Stimulated activated naive CD8-positive, alpha-beta T cell treated with anti-CD3 and anti-CD28 coated beads, Interleukin-15, amount 100 ng/mL, for 72 hours (primary cell): ENCODE results near the gene C1orf159.
"Not testable (repeated sequence)": the region's sequence is repeated elsewhere in the genome, so short reads cannot be mapped to it uniquely, and the experiment has no call there.

Experiments
- ATAC-seq: fragments of 150-1000 bp; cut with Tn5 transposase; 2 replicates; pipeline ENCODE4 v1.10.0; 2021; ENCODE audit warnings: mild to moderate bottlenecking, moderate library complexity
- DNase-seq, 2 donors: peaks; one replicate each; pipeline ENCODE4 v3.0.0; 2021 to 2022
- H3K27ac Mint-ChIP-seq, 2 donors: one replicate each; pipeline ENCODE4 v1.8.0; 2022; ENCODE audit warnings: mild to moderate bottlenecking in 2 of 2, mixed read lengths in 2 of 2, moderate library complexity in 2 of 2
- H3K27me3 Mint-ChIP-seq: one replicate; pipeline ENCODE4 v1.8.0; 2022; ENCODE audit warnings: mixed read lengths
- H3K4me1 Mint-ChIP-seq: one replicate; pipeline ENCODE4 v1.8.0; 2022; ENCODE audit warnings: mild to moderate bottlenecking, mixed read lengths
- H3K4me3 Mint-ChIP-seq, 2 donors: one replicate each; pipeline ENCODE4 v1.8.0; 2022; ENCODE audit warnings: mild to moderate bottlenecking in 2 of 2, mixed read lengths in 2 of 2, moderate library complexity in 1 of 2
- H3K9me3 Mint-ChIP-seq, 2 donors: one replicate each; pipeline ENCODE4 v1.8.0; 2022; ENCODE audit warnings: mixed read lengths in 2 of 2

The C1orf159 gene

DNA sequence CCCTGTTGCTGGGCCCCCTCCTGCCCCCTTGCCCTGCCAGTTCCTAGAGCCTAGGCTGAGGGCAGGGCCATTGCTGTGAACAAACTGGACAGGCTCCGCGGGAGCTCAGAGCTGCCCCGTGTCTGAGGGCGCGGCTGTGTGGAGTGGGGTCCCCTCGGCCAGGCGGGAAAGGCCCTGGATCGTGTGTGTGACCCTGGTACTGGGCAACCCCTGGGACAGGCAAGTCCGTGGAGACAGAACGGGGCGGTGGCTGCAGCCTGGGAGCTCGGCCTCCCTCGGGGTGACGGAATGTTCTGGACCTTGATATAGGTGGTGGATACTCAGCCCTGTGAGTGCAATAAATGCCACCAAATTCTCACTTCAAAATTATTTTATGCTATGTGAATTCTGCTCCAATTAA lies 27.7 kb upstream of the C1orf159 start:
- ATAC-seq: peak; percentile 2
- peak overlapping the region; percentile 98 to 99 for H3K27ac Mint-ChIP-seq
- H3K9me3 Mint-ChIP-seq: no peaks in the 10 kb centered on the region
- peak overlapping the region; percentile 80 to 86 for H3K4me3 Mint-ChIP-seq
- peaks cover 60% of the 10 kb centered on the region for H3K4me1 Mint-ChIP-seq
- no peaks in the 10 kb centered on the region for H3K27me3 Mint-ChIP-seq
- peak in 1 of 2 donors; percentile 29 for DNase-seq

DNA sequence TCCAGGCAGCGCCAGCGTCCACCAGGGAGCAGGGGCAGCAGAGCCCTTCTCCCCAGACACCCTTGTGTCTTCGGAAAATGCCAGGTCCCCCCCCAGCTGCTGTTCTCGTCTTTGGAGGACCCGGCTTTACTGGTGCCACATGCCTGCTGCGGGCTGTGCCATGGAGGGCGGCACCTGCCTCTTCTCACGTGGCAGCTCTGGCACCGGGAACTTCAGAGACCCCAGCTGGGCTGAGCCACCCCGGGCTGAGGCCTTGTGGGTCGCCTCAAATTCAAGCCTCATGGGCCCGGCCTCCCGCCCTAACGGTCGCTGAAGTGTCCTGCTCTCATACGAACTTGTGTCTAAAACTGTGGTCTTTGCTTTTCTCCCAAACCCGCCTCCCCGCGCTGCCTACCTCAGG lies 27.0 kb upstream of the C1orf159 start:
- peaks cover 63% of the 10 kb centered on the region for H3K4me1 Mint-ChIP-seq
- DNase-seq (no peak), ATAC-seq (no peak)
- no peaks in the 10 kb centered on the region for H3K27me3 Mint-ChIP-seq
- no peaks in the 10 kb centered on the region for H3K9me3 Mint-ChIP-seq
- H3K4me3 Mint-ChIP-seq: peak overlapping the region; percentile 80 to 86
- H3K27ac Mint-ChIP-seq: peak overlapping the region; percentile 59 to 98

DNA sequence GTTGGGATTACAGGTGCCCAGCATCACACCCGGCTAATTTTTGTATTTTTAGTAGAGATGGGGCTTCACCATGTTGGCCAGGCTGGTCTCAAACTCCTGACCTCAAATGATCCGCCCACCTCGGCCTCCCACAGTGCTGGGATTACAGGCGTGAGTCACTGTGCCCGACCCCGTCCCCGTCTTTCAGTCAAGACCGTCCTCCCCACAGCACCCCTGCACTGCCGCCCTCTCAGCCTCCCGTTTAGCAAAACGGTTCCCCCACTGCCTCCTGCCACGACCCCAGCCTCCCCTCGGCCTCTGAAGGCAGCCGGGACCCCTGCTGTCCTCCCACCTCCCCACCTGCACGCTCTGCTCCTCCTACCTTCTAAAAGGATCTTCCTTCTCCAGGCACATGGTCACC lies 26.5 kb upstream of the C1orf159 start:
- not testable (repeated sequence) for H3K27me3 Mint-ChIP-seq, H3K9me3 Mint-ChIP-seq, ATAC-seq
- H3K27ac Mint-ChIP-seq: peak overlapping the region; percentile 50 to 66
- peaks cover 68% of the 10 kb centered on the region for H3K4me1 Mint-ChIP-seq
- peak overlapping the region; percentile 80 to 86 for H3K4me3 Mint-ChIP-seq
- DNase-seq: peak in 1 of 2 donors; percentile 56

DNA sequence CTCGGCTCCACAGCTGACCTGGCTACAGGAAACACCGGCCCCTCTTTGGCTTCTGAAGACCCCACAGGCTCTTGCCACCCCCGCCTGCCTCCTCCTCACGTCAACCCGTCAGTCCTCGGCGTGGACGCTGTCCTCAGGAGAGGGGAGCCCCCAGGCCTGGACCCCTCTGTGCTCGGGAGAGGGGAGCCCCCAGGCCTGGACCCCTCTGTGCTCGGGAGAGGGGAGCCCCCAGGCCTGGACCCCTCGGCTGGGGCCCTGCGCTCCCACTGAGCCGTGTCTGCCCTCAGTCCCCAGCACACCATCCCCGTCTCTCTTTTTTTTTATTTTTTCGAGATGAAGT lies 26.0 kb upstream of the C1orf159 start:
- ATAC-seq (no peak), DNase-seq (no peak)
- no peaks in the 10 kb centered on the region for H3K9me3 Mint-ChIP-seq
- H3K27ac Mint-ChIP-seq: peak overlapping the region; percentile 50 to 66
- H3K4me3 Mint-ChIP-seq: peak overlapping the region; percentile 80 to 86
- no peaks in the 10 kb centered on the region for H3K27me3 Mint-ChIP-seq
- peaks cover 70% of the 10 kb centered on the region for H3K4me1 Mint-ChIP-seq

DNA sequence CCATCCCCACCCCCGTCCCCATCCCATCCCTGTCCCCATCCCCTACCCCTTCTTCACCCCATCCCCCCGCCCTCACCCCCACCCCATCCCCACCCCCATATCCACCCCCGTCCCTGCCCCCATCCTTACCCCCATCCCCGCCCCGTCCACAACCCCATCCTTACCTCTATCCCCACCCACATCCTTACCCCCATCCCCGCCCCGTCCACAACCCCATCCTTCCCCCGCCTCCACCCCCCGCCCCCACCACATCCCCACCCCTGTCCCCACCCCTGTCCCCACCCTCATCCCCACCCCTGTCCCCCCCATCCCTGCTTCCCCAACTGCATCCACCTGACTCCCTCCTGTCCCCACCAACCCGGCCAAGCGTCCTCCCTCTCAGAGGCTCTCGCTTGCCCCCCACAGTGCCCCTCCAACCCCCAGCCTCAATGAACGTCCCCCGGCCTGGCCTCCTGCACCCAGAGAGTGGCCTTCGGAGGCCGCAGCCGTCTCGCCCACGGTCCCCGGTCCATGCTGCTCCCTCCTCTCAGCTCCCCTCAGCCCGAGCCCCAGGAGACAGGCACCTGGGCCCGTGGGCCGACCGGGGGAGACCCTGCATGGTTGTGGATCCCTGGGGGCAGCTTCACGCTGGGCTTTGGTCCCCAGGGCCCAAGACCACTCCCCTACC lies 25.5 kb upstream of the C1orf159 start:
- ATAC-seq: no peak
- no peak for DNase-seq
- no peaks in the 10 kb centered on the region for H3K27me3 Mint-ChIP-seq

DNA sequence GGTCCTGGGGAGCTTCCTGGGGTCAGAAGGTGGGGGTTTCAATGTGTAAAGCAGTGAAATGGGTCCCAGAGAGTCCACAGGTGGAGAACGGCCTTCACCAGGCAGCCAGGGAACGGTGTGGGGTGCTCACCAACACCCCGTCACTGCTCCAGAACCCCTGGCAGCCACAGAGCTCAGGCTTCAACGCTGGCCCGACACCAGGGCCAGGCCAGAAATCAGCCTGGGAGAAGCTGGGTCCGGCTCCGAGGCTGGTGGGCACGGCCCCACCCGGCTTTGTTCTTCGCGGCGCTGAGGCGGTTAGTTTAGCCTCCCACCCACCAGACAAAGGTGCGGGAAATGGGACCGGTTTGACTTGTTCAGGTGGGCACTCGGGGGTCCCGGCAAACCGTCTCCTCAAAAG lies 24.8 kb upstream of the C1orf159 start:
- no peak for DNase-seq
- ATAC-seq: no peak
- H3K27me3 Mint-ChIP-seq: no peaks in the 10 kb centered on the region
- H3K4me3 Mint-ChIP-seq: no peak overlapping the region
- H3K4me1 Mint-ChIP-seq: peaks cover 71% of the 10 kb centered on the region
- H3K27ac Mint-ChIP-seq: no peak overlapping the region
- H3K9me3 Mint-ChIP-seq: no peaks in the 10 kb centered on the region

More for the DNA sequence above, 25.5 kb upstream of the C1orf159 start:
- peaks cover 71% of the 10 kb centered on the region for H3K4me1 Mint-ChIP-seq
- H3K27ac Mint-ChIP-seq: no peak overlapping the region
- H3K4me3 Mint-ChIP-seq: peak overlapping the region; percentile 37 to 80
- no peaks in the 10 kb centered on the region for H3K9me3 Mint-ChIP-seq

DNA sequence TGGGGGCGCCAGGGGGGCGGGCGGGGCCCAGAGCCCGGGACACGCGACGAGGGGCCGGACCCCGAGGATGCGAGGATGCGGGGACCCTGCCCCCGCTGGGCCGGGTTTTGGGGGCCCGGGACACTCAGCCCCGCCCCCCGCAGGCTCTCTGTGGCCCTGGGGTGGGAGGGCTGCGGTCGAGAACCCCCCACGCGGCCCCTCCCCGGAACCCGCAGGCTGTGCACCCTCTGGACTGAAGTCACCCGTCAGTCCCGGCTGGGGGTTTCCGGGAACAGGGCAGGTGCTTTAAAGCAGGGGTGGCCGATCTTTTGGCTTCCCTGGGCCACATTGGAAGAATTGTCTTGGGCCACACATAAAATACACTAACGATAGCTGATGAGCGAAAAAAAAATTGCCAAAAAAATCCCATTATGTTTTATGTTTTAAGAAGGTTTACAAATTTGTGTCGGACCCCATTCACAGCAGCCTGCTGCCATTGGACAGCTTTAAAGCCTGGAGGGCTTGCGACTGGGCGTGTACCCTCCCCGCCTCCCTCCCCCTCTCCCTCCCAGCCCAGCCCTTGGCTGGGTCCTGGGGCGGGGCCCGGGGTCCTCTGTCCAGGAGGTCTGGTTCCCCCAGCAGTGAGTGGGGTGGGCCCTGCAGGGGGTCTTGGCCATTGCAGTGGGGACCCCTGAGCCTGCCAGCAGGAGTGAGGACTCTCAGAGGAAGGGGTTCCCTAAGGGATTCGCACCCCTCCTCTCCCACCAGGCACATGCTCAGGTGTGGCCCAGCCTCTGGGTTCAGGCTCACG lies 21.6 kb upstream of the C1orf159 start:
- Mint-ChIP-seq H3K4me3 (peak overlapping the region; percentile 80 to 85), H3K4me1 (peaks cover 45% of the 10 kb centered on the region), H3K27me3 (no peaks in the 10 kb centered on the region), H3K9me3 (no peaks in the 10 kb centered on the region), H3K27ac (peak overlapping the region; percentile 95 to 96)
- ATAC-seq: peak; percentile 86
- DNase-seq: peak; percentile 66 to 87

DNA sequence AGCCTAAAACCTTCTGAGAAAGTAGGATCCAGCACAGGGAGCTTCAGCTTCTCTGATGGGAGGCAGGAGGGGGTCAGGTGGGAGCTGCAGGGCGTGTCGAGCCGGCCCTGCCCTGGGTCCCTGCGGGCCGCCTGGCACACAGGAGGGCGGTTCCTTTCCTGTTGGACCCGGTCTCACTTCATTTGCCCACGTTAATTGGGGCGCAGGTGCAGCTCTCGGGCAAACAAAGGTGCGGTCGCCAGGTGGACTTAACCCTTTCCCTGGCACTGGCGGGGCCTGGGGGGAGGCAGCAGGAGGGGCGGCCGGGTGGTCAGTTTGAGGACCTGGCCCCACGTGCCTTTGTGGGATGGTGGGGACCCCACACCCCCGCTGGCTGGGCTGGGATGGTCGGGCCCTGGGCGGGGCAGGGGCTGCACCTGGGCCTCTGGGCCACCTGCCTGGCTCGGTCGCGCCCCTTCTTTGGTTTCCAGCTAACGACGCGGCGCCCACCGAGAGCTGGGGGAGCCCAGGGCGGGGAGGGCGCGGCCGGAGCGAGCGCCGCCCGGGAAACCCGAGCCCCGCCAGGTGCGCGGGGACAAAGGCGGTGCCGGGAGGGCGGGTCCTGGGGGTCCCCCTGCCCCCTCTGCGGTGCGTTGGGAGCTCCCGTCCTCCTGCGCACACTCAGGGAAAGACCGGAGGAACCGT lies 20.8 kb upstream of the C1orf159 start:
- Mint-ChIP-seq H3K27me3 (no peaks in the 10 kb centered on the region), H3K4me3 (peak overlapping the region; percentile 51 to 53), H3K27ac (no peak overlapping the region), H3K4me1 (peaks cover 38% of the 10 kb centered on the region), H3K9me3 (no peaks in the 10 kb centered on the region)
- ATAC-seq (peak; percentile 50), DNase-seq (peak in 1 of 2 donors; percentile 48)

DNA sequence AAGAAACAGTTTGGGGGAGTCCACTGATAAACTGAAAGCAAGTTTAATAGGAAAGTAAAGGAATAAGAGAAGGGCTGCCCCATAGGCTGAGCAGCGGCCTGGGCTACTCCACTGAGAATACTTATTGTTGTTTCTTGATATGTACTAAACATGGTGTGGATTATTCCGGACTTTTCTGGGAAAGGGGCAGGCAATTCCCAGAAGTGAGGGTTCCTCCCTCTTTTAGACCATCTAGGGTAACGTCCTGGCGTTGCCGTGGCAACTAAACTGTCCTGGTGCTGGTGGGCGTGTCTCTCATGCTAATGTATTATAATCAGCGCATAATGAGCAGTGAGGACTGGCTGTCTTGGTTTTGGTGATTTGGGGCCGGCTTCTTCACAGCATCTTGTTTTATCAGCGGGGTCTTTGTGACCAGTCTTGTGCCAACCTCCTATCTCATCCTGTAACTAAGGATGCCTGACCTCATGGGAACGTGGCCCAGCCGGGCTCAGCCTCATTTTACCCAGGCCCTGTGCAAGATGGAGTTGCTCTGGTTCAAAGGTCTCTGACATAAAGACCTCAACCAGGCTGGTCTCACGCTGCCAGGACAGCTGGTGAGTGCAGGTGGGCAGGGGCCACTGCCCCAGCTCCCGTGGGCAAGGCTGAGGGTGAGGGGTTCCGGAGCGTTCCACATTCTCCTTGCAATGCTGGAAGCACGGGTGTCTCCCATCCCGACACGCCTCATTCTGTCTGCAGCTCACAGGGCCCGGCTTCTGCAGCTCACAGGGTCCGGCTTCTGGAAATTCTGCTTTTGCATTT lies 19.6 kb upstream of the C1orf159 start:
- Mint-ChIP-seq H3K4me1 (peaks cover 33% of the 10 kb centered on the region), H3K4me3 (no peak overlapping the region), H3K27ac (peak overlapping the region in 1 of 2 donors; percentile 71), H3K9me3 (no peaks in the 10 kb centered on the region), H3K27me3 (no peaks in the 10 kb centered on the region)
- ATAC-seq (no peak), DNase-seq (no peak)

DNA sequence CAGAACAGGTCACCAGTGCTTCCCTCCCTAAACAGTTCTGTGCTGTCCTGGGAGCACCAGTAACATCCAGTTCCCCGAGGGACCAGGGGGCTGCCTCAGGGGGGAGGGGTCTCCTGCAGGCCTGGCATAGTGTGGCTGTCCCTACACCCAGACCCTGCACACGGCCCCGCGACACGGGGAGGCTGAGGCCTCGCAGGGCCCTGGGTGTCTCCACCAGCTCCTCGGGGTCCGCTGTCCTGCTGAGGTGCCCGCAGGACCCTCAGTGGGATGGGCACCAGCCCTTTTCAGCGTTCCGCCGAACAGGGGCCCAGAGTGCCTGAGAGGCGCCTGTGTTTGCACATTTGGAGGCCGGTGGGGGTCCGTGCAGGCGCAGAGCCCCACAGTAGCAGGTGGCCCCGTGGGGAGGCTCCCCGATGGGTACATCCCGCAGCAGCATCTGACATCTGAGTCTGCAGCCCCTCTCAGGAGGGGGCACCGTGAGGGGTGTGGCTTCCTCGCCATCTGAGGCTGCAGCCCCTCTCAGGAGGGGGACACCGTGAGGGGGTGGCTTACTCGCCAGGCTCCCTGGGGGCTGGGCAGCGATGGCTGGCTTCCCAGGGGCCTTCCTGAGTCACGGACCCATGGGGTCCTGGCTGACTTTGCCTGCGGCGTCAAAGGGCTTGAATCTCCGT lies 18.5 kb upstream of the C1orf159 start:
- Mint-ChIP-seq H3K27me3 (no peaks in the 10 kb centered on the region), H3K9me3 (no peaks in the 10 kb centered on the region), H3K27ac (peak overlapping the region in 1 of 2 donors; percentile 12), H3K4me3 (no peak overlapping the region), H3K4me1 (peaks cover 33% of the 10 kb centered on the region)
- no peak for DNase-seq
- no peak for ATAC-seq

DNA sequence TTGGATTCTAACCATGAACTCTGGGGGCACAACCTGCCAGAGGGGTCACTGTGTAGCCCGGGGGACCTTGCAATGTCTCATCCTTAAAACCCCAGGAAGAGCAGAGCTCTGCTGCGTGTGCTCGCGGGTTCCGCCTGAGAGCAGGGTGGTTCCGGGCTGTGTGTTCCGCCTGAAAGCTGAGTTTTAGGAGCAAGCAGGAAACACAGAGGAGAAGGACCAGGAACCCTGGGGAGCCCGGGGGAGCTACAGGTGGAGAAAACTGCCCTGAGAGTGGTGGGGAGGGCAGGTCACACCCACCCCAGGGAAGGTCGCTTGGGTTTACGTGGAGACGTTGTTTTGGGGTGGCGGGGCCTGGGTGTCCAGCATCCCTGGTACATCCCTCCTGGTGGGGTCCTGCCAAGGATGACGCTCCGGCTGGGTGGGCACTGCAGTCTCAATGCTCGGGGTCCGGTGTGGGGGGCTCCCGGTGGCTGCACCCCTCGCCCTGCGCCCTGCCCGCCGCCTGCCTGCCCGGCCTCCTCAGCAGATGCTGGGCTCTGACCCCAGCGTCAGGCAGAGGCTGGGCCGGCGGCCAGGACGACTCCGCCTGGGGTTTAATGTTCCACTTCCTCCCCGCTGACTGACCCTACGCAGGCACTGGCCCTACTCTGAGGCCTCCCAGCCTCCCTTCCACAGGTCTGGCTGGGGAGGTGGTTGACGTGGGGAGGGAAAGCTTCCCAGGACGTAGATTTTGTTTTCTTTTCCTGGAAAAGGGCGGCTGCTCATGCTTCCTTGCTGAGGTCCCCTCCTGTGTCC lies 17.3 kb upstream of the C1orf159 start:
- Mint-ChIP-seq H3K27me3 (no peaks in the 10 kb centered on the region), H3K4me1 (peaks cover 25% of the 10 kb centered on the region), H3K9me3 (no peaks in the 10 kb centered on the region), H3K4me3 (no peak overlapping the region), H3K27ac (peak overlapping the region in 1 of 2 donors; percentile 54)
- no peak for DNase-seq
- ATAC-seq: no peak

DNA sequence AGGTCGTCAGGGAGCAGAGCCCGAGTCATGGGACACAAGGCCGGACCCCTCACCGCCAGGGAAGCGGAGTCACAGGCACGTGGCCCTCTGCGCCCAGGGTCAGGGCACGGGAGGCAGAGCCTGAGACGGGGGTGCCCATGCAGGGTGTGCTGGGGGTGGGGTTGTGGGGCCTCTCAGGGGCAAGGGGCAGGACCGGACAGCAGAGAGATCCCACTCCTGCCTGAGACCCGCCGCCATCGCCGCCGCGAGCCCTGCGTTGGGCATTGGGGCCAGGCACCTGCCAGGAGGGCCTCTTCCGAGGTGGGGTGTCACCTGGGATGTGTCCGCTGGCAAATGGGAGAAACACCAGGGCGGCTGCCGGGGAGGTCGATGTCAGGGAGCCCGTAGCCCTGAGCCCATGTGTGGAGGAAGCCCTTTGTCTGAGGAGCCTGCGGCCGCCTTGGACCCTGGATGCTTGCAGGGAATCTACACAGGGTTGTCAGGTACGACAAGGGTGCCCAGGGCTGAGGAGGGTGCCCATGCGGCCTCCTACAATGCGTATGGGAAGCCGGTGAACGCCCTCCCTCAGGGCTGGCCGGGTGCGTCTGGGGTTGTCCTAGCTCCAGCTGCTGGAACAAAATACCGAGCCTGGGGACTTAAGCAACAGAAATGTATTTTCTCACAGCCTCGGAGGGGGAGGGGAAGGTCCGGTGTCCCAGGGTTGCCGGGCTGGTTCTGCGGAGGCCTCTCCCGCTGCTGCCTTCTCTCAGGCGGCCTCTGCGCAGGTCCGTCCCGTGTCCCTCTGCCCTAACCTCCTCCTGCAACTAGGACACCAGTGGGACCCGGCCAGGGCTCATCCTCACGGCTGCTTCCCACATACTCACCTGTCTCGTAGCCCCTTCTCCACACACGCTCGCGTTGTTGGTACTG lies 16.4 kb upstream of the C1orf159 start:
- ATAC-seq (no peak), DNase-seq (no peak)
- Mint-ChIP-seq H3K27ac (no peak overlapping the region), H3K4me1 (peaks cover 16% of the 10 kb centered on the region), H3K27me3 (no peaks in the 10 kb centered on the region), H3K9me3 (no peaks in the 10 kb centered on the region), H3K4me3 (no peak overlapping the region)

DNA sequence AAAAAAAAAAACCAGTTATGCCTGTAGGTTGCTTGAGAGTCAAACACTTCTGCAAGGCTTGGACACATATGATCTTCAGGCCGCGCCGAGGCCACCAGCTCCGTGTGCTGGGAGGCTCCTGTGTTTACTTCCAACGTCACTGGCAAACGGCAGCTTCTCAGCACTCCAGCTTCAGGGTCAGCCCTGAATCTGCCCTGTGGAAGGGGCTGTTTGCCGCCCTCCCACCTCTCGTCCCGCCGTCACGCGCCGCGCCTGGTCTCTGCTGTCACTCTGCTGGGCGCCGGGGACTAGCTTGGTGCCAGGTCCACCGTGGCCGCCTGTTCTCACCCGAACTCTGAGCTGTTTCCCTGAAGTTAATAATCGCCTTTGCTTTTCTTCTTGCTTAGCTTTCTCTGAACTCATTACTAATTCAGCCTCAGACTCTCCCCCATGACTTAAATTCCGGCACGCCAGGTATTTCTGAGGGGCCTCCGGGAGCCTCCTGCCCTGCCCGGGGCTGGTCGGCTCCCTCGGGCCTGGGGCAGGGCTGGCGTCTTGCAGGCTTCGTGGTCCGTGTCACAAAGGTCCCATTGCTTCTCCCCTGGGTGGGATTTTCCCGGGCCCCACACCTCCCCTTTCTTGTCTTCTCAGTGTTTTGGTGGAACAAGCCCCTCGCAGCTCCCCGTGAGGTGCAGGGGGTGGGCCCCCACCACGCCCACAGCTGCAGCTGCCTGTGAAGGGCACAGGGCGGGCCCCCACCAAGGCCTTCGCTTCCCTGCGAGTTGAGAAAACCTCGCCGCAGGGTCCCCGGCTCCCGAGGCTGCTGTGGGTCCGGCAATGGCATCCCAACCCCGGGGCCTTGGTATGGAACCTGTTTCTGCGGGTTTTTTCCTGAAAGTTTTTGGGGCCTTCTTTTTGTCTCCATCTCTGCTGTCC lies 14.6 kb upstream of the C1orf159 start:
- no peaks in the 10 kb centered on the region for H3K9me3 Mint-ChIP-seq
- H3K27ac Mint-ChIP-seq: no peak overlapping the region
- H3K4me3 Mint-ChIP-seq: no peak overlapping the region
- ATAC-seq (no peak), DNase-seq (no peak)
- H3K27me3 Mint-ChIP-seq: no peaks in the 10 kb centered on the region
- peaks cover 2% of the 10 kb centered on the region for H3K4me1 Mint-ChIP-seq
